Uterus (tissue), 2 donors: Measurements from ENCODE around the gene PRKCSH.

ENCODE experiments used
- CTCF ChIP-seq, 4 experiments: fragments of 200-600 bp in 2 of 4; fragments of 450-650 bp in 2 of 4; sonication (generic) in 2 of 4; IDR thresholded peaks; one replicate each; pipeline ENCODE4 v1.5.1; 2016 to 2019; ENCODE audit warnings: antibody characterized with exemption in 4 of 4, mild to moderate bottlenecking in 2 of 4, moderate library complexity in 1 of 4
- POLR2A ChIP-seq, 2 donors: fragments of 450-650 bp; IDR thresholded peaks; one replicate each; pipeline ENCODE4 v1.6.1; 2016; ENCODE audit warnings: antibody characterized with exemption in 2 of 2, mild to moderate bottlenecking in 1 of 2, moderate library complexity in 1 of 2

DNA sequence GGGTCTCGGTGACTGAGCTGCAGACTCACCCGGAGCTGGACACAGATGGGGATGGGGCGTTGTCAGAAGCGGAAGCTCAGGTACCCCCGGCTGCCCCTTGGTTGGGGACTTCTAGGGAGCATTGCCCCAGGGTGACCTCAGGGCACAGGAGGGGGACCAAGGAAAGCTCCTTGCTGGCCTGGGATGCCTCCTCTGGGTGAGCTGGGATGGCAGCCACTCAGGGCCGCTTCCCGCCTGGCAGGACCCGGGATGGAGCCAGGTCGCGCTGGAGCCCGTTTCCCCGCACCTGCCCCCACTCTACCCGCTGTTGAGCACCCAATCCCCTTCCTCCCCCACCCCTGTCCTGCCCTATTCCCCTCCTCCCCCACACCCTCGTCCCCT is 10.8 kb downstream of the PRKCSH start:
- TF ChIP-seq CTCF (IDR thresholded peaks at IDR 0.05) (no peak), POLR2A (IDR thresholded peaks at IDR 0.05) (no peak)
